Uterus (tissue), 4 donors: ENCODE measurements around the gene PRKAG2. TPM values are rescaled to one million over a fixed set of nuclear protein-coding genes. Genes with fewer than 3 reads are reported as not detected.

Experiments
- DNase-seq, 2 donors: peaks; one replicate each; pipeline ENCODE4 v3.0.0-alpha.2; 2019 to 2020
- H3K27ac ChIP-seq, 2 donors: fragments of 200-600 bp; sonication (generic); 1 replicate in 1 of 2; 2 replicates in 1 of 2; pipeline ENCODE4 v1.5.1; 2016 to 2018
- H3K27me3 ChIP-seq, 2 donors: fragments of 200-600 bp; sonication (generic); one replicate each; pipeline ENCODE4 v1.5.1; 2018 to 2019; ENCODE audit warnings: control low read depth in 1 of 2
- H3K36me3 ChIP-seq, 2 donors: fragments of 200-600 bp; sonication (generic); one replicate each; pipeline ENCODE4 v1.5.1; 2019; ENCODE audit warnings: control low read depth in 1 of 2
- H3K4me1 ChIP-seq, 2 donors: fragments of 200-600 bp; sonication (generic); one replicate each; pipeline ENCODE4 v1.5.1; 2018 to 2019; ENCODE audit warnings: control low read depth in 1 of 2
- H3K4me3 ChIP-seq, 2 donors: fragments of 200-600 bp; sonication (generic); 1 replicate in 1 of 2; 2 replicates in 1 of 2; pipeline ENCODE4 v1.5.1; 2018 to 2019; ENCODE audit warnings: mild to moderate bottlenecking in 1 of 2
- H3K9me3 ChIP-seq, 2 donors: fragments of 200-600 bp; sonication (generic); one replicate each; pipeline ENCODE4 v1.5.1; 2019; ENCODE audit warnings: control low read depth in 1 of 2
- CTCF ChIP-seq, 4 experiments: fragments of 200-600 bp in 2 of 4; fragments of 450-650 bp in 2 of 4; sonication (generic) in 2 of 4; IDR thresholded peaks; one replicate each; pipeline ENCODE4 v1.5.1; 2016 to 2019; ENCODE audit warnings: antibody characterized with exemption in 4 of 4, mild to moderate bottlenecking in 2 of 4, moderate library complexity in 1 of 4
- POLR2A ChIP-seq, 2 donors: fragments of 450-650 bp; IDR thresholded peaks; one replicate each; pipeline ENCODE4 v1.6.1; 2016; ENCODE audit warnings: antibody characterized with exemption in 2 of 2, mild to moderate bottlenecking in 1 of 2, moderate library complexity in 1 of 2
- intact Hi-C: fragments of 100-400 bp; cut with DNase I; formaldehyde crosslinking; loops from one replicate; pipeline ENCODE4 v1.15.1; 2023; ENCODE audit warnings: low total_unique reads
- total RNA-seq, 4 donors: library from RNA; depleted of rRNA in 3 of 4; stranded (reverse); fragments of >200 nt in 3 of 4; gene quantifications; one replicate each; pipeline versions ENCODE4 v1.1.0 to v1.2.4, GENCODE V29; 2014 to 2023
- donor health status: DM: yes; HTN: yes; CAD: no.

PRKAG2 gene
- total RNA-seq, 4 donors from 2014 or later: 15.1 to 66.2 (median 33.6) TPM

GRCh38 chr7:151591866-151592265 is 285.0 kb downstream of the PRKAG2 start:
- Histone ChIP-seq H3K27ac (no peak overlapping the region), H3K27me3 (no peaks in the 10 kb centered on the region), H3K4me3 (no peak overlapping the region), H3K9me3 (no peaks in the 10 kb centered on the region), H3K36me3 (no peaks in the 10 kb centered on the region), H3K4me1 (no peaks in the 10 kb centered on the region)
- intact Hi-C loops: no loop called here
- no peak for TF ChIP-seq POLR2A (IDR thresholded peaks at IDR 0.05)
- no peak for TF ChIP-seq CTCF (IDR thresholded peaks at IDR 0.05)
- no peak for DNase-seq

GRCh38 chr7:151590850-151591771 is 285.8 kb downstream of the PRKAG2 start:
- Histone ChIP-seq H3K4me1 (no peaks in the 10 kb centered on the region), H3K27me3 (no peaks in the 10 kb centered on the region), H3K9me3 (no peaks in the 10 kb centered on the region), H3K4me3 (no peak overlapping the region), H3K36me3 (no peaks in the 10 kb centered on the region), H3K27ac (no peak overlapping the region)
- no peak for TF ChIP-seq CTCF (IDR thresholded peaks at IDR 0.05)
- TF ChIP-seq POLR2A (IDR thresholded peaks at IDR 0.05): no peak
- intact Hi-C loops: no loop called here
- DNase-seq: no peak

- DNase-seq: no peak
- no peaks in the 10 kb centered on the region for H3K9me3 ChIP-seq
- intact Hi-C loops: no loop called here
- no peaks in the 10 kb centered on the region for H3K4me1 ChIP-seq
- H3K27ac ChIP-seq: no peak overlapping the region
- TF ChIP-seq CTCF (IDR thresholded peaks at IDR 0.05): no peak
- no peak for TF ChIP-seq POLR2A (IDR thresholded peaks at IDR 0.05)
- no peaks in the 10 kb centered on the region for H3K36me3 ChIP-seq
- no peaks in the 10 kb centered on the region for H3K27me3 ChIP-seq
- no peak overlapping the region for H3K4me3 ChIP-seq
These were observed 286.7 kb downstream of the PRKAG2 start for GRCh38 chr7:151590071-151590849.

GRCh38 chr7:151588982-151589381 is 287.9 kb downstream of the PRKAG2 start:
- H3K4me3 ChIP-seq: no peak overlapping the region
- no peak for DNase-seq
- H3K4me1 ChIP-seq: no peaks in the 10 kb centered on the region
- H3K27me3 ChIP-seq: no peaks in the 10 kb centered on the region
- no peaks in the 10 kb centered on the region for H3K36me3 ChIP-seq
- H3K9me3 ChIP-seq: no peaks in the 10 kb centered on the region
- H3K27ac ChIP-seq: no peak overlapping the region
- TF ChIP-seq CTCF (IDR thresholded peaks at IDR 0.05): no peak
- TF ChIP-seq POLR2A (IDR thresholded peaks at IDR 0.05): no peak
- intact Hi-C loops: no loop called here
